ENCODE measurements around the gene GNGT2.

The GNGT2 gene

DNA sequence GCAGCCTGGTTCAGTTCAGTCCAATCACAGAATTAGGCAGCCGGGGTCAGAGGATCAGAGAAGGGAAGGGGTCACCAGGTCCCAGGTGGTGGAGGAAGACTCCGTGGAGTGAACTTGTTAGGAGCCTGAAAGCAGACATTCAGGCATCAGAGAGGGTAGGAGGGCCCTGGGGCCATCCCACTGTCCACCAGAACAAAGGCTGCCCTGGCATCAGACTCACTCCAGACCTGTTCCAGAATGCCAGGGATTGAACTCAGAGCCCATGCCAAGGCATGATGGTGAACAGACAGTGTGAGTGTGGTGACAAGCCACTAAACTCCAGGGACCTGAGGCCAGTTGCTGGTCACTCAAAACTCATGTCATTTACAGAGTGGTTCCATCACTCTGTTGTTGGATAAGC, 40.2 kb downstream of the GNGT2 start:
- no peak for DNase-seq (ENCODE audit: low read depth, low spot score)

DNA sequence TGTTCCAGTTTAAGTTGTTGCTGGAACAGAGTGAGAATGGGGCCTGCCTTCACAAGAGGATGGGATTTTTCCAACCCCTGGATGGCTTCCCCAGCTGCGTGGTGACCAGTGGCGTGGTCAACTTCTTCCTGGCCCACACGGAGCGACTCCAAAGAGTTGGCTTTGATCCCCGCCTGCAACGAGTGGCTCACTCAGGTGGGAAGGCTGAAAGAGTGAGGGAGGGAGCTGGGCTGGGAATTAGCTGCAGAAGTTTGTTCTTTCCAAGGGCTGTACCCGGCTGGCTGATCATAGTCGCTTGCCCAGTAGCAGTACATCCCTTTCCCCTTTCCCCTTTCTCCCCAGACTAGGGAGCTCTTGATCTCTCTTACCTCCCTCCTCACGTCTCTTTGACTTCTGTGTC, 41.7 kb downstream of the GNGT2 start:
- no peak for DNase-seq (ENCODE audit: low read depth, low spot score)

DNA sequence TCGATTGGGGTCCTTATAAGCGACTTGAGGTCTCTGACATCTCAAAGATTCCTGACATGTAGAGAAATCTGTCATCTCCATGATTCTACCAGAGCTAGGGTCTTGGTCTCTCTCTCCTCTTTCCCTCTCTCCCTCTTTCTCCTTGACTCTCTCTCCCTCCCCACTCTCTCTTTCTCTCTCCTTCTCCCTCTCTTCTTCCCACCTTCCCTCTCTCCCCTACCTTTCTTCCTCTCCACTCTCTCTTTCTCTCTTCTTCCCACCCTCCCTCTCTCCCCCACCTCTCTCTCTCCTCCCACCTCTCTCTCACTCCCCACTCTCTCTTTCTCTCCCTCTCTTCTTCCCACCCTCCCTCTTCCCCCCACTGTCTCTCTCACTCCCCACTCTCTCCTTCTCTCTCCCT, 45.2 kb downstream of the GNGT2 start:
- no peak for DNase-seq (ENCODE audit: low read depth, low spot score)

DNA sequence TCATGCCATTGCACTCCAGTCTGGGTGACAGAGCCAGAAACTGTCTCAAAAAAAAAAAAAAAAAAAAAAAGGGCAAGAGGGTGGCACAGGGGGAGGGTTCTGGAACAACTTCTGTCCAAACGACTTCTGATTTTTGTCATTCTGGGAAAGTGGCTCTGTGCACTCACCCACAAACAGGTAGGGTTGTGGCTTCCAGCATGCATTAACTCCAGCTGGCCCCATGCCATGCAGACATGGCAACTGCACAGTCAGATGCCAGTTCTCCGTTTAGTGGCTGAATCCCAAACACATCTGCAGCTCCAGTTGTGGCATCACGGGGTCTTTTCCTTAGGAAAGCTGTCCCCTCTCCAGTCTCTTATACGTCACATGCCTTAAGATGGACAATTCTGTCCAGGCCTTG, 47.5 kb downstream of the GNGT2 start:
- no peak for DNase-seq (ENCODE audit: low read depth, low spot score)

DNA sequence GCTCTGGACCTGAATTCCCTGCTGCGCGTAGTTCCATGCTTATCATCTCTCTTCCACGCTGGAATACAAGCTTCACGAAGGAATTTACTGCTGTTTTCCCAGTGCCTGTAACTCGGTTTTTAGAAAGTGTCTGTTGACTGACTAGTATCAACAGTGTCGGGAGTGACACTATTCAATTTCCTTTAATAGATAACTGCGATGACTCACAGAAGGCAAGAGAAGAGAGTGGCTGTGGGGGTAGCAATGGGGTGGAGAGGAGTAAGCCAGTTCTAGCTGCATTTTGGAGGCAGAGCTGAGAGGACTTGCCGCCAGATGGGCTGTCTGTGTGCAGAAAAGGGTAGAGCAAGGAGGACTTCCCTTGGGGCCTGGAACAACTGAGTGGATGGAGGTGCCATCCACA, 52.6 kb downstream of the GNGT2 start:
- no peak for DNase-seq (ENCODE audit: low read depth, low spot score)

DNA sequence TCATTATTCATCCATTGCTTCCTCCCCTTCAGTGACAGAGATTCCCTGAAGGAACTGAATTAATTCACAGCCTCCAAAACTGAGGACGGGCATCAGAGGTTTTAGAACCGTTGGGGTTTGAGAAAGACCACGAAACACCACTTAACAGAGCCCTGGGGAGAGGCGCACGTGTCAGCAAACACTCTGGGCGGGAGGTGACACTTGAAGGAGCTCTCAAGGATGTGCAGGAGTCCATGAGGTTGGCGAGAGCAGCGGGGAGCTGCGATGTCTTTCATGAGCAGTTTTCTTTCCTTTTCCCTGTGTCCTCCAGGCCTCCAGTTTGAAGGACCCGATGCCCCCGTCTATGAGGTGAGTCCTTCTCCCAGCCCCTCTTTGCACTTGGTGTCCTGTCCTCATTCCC, 54.1 kb downstream of the GNGT2 start:
- DNase-seq (ENCODE audit: low read depth, low spot score), result no peak

Measured in activated naive CD8-positive, alpha-beta T cell treated with anti-CD3 and anti-CD28 coated beads, Interleukin-2, amount 50 U/mL, for 16 hours (primary cell).